ENCODE results near the gene MYRFL.

DNA sequence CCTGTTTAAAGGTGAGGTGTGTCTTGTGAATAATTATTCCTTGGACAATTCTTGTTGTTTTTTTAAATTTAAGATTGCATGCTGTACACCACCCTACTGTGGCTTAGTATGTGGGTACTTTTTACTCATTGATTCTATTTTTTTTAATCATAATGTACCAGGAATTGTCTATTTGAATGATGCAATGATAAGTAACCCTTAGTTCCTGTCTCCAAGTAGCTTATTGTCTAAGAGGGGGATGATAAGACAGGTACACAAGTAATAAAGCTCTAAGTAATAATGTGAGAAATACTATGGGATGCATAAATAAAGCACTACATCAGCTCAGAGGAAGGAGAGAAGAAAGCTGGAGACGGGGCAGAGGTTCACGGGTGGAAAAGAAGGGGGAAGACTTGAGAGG lies 90.9 kb downstream of the MYRFL start:
- TF ChIP-seq, protein P1, sequence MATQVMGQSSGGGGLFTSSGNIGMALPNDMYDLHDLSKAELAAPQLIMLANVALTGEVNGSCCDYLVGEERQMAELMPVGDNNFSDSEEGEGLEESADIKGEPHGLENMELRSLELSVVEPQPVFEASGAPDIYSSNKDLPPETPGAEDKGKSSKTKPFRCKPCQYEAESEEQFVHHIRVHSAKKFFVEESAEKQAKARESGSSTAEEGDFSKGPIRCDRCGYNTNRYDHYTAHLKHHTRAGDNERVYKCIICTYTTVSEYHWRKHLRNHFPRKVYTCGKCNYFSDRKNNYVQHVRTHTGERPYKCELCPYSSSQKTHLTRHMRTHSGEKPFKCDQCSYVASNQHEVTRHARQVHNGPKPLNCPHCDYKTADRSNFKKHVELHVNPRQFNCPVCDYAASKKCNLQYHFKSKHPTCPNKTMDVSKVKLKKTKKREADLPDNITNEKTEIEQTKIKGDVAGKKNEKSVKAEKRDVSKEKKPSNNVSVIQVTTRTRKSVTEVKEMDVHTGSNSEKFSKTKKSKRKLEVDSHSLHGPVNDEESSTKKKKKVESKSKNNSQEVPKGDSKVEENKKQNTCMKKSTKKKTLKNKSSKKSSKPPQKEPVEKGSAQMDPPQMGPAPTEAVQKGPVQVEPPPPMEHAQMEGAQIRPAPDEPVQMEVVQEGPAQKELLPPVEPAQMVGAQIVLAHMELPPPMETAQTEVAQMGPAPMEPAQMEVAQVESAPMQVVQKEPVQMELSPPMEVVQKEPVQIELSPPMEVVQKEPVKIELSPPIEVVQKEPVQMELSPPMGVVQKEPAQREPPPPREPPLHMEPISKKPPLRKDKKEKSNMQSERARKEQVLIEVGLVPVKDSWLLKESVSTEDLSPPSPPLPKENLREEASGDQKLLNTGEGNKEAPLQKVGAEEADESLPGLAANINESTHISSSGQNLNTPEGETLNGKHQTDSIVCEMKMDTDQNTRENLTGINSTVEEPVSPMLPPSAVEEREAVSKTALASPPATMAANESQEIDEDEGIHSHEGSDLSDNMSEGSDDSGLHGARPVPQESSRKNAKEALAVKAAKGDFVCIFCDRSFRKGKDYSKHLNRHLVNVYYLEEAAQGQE (IDR thresholded peaks at IDR 0.05; ENCODE audit: low read depth, low read length): no peak
- TF ChIP-seq JUND (IDR thresholded peaks at IDR 0.05) (no peak), RAD21 (IDR thresholded peaks at IDR 0.05; ENCODE audit: low read length) (no peak), TAF1 (IDR thresholded peaks at IDR 0.05; ENCODE audit: borderline replicate concordance, low read depth, low read length) (no peak), EP300 (IDR thresholded peaks at IDR 0.05; ENCODE audit: borderline replicate concordance in 1 of 2, low read depth in 1 of 2, low read length in 1 of 2) (no peak), NRF1 (IDR thresholded peaks at IDR 0.05; ENCODE audit: low read depth, low read length) (no peak), POLR2AphosphoS5 (IDR thresholded peaks at IDR 0.05; ENCODE audit: low read depth, low read length) (no peak), TCF12 (IDR thresholded peaks at IDR 0.05) (no peak), SIN3A (IDR thresholded peaks at IDR 0.05; ENCODE audit: borderline replicate concordance, low read depth, low read length) (no peak), RFX5 (IDR thresholded peaks at IDR 0.05; ENCODE audit: low read length) (no peak), SMC3 (IDR thresholded peaks at IDR 0.05; ENCODE audit: low read depth, low read length) (no peak), FOXJ3 (CRISPR knock-in tag; IDR thresholded peaks at IDR 0.05) (no peak)
- TF ChIP-seq, protein P2, sequence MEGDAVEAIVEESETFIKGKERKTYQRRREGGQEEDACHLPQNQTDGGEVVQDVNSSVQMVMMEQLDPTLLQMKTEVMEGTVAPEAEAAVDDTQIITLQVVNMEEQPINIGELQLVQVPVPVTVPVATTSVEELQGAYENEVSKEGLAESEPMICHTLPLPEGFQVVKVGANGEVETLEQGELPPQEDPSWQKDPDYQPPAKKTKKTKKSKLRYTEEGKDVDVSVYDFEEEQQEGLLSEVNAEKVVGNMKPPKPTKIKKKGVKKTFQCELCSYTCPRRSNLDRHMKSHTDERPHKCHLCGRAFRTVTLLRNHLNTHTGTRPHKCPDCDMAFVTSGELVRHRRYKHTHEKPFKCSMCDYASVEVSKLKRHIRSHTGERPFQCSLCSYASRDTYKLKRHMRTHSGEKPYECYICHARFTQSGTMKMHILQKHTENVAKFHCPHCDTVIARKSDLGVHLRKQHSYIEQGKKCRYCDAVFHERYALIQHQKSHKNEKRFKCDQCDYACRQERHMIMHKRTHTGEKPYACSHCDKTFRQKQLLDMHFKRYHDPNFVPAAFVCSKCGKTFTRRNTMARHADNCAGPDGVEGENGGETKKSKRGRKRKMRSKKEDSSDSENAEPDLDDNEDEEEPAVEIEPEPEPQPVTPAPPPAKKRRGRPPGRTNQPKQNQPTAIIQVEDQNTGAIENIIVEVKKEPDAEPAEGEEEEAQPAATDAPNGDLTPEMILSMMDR (IDR thresholded peaks at IDR 0.05): no peak

Data from SK-N-SH (cell line).